Mucosa of stomach (tissue), 1 donor: ENCODE results near the gene ARHGAP12.
"Not testable (repeated sequence)": the region's sequence is repeated elsewhere in the genome, so short reads cannot be mapped to it uniquely, and the experiment has no call there.

Experiments used
- H3K27me3 ChIP-seq: one replicate; pipeline ENCODE4 v1.7.0; 2013; ENCODE audit warnings: mild to moderate bottlenecking, low read length; ENCODE audit not compliant: control insufficient read depth, insufficient read depth
- H3K36me3 ChIP-seq: one replicate; pipeline ENCODE4 v1.7.0; 2013; ENCODE audit warnings: low read length; ENCODE audit not compliant: control insufficient read depth, insufficient read depth
- H3K4me1 ChIP-seq: one replicate; pipeline ENCODE4 v1.7.0; 2013; ENCODE audit warnings: mild to moderate bottlenecking, low read length; ENCODE audit not compliant: control insufficient read depth, insufficient read depth
- H3K4me3 ChIP-seq: one replicate; pipeline ENCODE4 v1.7.0; 2013; ENCODE audit warnings: low read length
- H3K9ac ChIP-seq: one replicate; pipeline ENCODE4 v1.7.0; 2013; ENCODE audit warnings: mild to moderate bottlenecking, low read length, moderate library complexity
- H3K9me3 ChIP-seq: one replicate; pipeline ENCODE4 v1.7.0; 2013; ENCODE audit warnings: mild to moderate bottlenecking, low read length, moderate library complexity; ENCODE audit not compliant: control insufficient read depth
- donor health status: Pancreatic carcinoma.

Gene ARHGAP12, protein sequence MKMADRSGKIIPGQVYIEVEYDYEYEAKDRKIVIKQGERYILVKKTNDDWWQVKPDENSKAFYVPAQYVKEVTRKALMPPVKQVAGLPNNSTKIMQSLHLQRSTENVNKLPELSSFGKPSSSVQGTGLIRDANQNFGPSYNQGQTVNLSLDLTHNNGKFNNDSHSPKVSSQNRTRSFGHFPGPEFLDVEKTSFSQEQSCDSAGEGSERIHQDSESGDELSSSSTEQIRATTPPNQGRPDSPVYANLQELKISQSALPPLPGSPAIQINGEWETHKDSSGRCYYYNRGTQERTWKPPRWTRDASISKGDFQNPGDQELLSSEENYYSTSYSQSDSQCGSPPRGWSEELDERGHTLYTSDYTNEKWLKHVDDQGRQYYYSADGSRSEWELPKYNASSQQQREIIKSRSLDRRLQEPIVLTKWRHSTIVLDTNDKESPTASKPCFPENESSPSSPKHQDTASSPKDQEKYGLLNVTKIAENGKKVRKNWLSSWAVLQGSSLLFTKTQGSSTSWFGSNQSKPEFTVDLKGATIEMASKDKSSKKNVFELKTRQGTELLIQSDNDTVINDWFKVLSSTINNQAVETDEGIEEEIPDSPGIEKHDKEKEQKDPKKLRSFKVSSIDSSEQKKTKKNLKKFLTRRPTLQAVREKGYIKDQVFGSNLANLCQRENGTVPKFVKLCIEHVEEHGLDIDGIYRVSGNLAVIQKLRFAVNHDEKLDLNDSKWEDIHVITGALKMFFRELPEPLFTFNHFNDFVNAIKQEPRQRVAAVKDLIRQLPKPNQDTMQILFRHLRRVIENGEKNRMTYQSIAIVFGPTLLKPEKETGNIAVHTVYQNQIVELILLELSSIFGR

DNA sequence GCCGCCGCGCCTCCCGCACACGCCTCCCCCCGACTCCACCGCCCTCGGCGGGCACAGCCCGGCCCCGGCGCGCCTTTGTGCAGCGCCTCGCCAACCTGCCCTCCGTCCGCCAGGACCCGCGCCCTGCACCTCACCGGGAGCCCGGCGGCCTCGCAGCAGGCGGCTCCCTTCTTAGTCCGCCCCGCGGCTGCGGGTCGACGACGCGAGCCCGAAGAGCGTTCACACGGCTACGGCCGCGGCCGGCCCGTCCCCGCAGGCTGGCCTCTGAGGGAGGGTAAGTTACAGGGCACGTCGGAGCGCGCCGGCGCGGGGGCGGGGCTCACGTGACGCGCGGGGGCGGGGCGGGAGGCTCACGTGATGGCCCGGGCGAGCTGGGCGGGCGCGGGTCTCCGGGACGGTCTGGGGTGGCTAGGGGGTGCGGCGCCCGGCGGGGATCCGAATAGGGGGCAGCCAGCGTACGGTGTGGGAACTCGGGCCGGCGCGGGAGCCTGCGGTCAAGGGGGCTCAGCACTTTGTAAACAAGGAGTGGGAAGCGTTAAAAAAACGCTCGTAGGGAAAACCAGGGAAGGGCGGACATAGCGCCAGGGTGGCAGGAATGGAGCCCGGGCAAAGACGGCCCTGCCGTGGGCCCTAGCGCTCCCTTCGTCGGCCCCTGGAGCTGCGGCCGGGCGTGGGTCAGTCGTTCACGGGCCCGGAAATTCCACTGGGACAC is at the start of gene ARHGAP12:
Gene ARHGAP12 (minus strand): TSS at position 283 of the 712 bp plus-strand sequence. CDS start 19,976 bp downstream, outside the sequence.
- H3K4me3 ChIP-seq: peak within 1 kb of the TSS; percentile 71
- no peaks in the 10 kb centered on the region for H3K36me3 ChIP-seq
- no peaks in the 10 kb centered on the region for H3K27me3 ChIP-seq

DNA sequence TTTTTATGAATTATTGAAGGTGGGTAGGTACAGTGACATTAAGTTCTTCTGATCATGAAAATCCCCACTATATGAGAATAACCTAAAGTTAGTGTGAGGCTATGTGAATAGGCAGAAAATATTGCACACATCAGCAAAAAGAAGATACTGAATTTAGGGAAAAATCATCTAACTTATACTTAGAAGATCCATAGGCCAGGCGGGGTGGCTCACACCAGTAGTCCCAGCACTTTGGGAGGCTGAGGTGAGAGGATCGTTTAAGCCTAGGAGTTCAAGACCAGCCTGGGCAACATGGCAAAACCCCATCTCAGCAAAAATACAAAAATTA is 49.5 kb upstream of the ARHGAP12 start:
- Histone ChIP-seq H3K36me3 (no peaks in the 10 kb centered on the region), H3K4me3 (no peak overlapping the region), H3K27me3 (no peaks in the 10 kb centered on the region), H3K4me1 (peaks cover 9% of the 10 kb centered on the region), H3K9ac (no peak overlapping the region), H3K9me3 (no peaks in the 10 kb centered on the region)

More for the DNA sequence above, at the start of gene ARHGAP12:
- Histone ChIP-seq H3K9me3 (no peaks in the 10 kb centered on the region), H3K9ac (peak within 1 kb of the TSS; percentile 94), H3K4me1 (peaks cover 17% of the 10 kb centered on the region)

DNA sequence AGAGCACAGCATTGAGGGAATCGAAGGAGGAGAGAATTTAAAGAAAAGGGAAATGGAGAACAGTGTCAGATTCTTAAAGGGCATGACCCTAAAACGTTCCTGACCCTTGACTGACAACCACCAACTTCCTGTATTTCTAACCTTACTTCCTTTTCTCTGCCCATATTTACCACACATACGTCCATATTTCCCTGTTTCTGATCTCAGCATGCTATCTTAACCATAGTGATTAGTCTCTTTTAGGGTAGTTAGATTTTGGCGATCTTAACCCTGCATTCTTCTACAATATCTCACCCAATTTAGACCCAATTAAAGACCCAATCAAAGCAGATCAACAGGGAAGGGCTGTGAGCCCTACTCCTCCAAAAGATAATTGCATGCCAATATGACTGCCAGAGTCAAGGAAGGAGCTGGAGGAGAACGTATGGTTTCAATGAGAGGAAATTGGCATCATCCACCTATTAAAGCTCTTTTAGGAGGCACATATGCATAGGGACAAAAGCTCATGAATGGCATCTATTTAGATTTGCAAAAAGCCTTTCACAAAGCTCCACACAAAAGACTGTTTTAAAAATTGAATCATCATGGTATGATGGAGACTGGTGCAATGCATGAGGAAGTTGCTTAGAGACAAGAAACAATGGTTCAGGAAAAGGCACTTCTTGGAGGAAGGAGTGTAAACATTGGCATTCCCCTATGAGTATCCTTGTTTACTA is 49.0 kb upstream of the ARHGAP12 start:
- no peak overlapping the region for H3K4me3 ChIP-seq
- no peaks in the 10 kb centered on the region for H3K27me3 ChIP-seq
- H3K9ac ChIP-seq: no peak overlapping the region
- peaks cover 9% of the 10 kb centered on the region for H3K4me1 ChIP-seq
- H3K36me3 ChIP-seq: no peaks in the 10 kb centered on the region
- H3K9me3 ChIP-seq: no peaks in the 10 kb centered on the region

DNA sequence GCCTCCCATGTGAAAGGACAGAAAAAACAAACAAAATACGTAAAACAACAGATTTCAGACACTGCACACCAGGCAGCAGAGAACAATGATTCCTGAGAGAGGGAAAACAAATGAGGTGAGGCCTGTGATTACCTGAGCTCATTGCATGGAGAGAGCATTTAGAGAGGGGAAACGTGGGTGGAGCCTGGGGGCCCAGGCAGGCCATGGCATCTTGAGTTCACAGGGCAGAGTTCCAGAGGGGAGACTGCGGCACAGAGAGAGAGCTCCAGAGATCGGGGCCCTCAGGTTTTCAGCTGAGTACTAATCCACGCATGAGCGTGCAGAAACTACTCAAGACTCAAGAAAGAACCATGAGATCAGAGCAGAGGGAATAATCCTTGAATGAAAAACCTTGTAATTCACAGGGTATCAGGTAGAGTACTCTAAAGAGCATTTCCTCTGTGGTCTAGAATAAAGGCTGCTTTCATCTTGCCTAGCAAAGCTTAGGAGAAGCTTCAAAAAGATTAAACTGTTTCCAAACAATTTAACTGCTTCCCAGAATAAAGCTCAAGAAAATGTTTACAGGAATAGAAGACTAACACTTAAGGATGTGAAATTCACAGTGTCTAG is 46.6 kb upstream of the ARHGAP12 start:
- Histone ChIP-seq H3K9ac (no peak overlapping the region), H3K36me3 (no peaks in the 10 kb centered on the region), H3K4me1 (peaks cover 9% of the 10 kb centered on the region), H3K27me3 (no peaks in the 10 kb centered on the region), H3K4me3 (no peak overlapping the region), H3K9me3 (no peaks in the 10 kb centered on the region)

DNA sequence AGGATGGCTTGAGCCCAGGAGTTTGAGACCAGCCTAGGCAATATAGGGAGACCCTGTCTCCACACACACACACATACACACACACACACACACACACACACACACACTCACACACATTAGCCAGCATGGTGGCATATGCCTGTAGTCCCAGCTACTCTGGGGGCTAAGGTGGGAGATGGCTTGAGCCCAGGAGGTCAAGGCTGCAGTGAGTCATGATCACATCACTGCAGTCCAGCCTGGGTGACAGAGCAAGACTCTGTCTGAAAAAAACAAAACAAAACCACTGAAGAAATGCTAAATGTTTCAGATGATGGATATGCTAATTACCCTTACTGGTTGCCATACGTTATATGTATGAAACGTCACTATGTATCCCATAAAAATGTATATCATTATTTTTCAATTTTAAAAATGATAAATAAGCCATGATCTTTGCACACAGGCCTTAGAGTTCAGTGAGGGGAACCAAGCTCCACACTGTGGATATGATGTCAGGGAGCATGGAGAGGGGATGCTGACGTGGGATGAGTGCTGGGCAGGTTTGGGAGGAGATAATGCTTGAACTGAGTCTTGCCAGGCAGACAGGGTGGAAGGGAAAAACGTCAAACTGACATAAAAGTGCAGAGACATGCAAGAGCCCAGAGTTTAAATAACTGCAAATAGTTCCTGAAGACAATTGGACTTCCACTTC is 45.9 kb upstream of the ARHGAP12 start:
- no peaks in the 10 kb centered on the region for H3K9me3 ChIP-seq
- H3K4me3 ChIP-seq: no peak overlapping the region
- H3K27me3 ChIP-seq: no peaks in the 10 kb centered on the region
- peaks cover 9% of the 10 kb centered on the region for H3K4me1 ChIP-seq
- H3K36me3 ChIP-seq: no peaks in the 10 kb centered on the region
- no peak overlapping the region for H3K9ac ChIP-seq

DNA sequence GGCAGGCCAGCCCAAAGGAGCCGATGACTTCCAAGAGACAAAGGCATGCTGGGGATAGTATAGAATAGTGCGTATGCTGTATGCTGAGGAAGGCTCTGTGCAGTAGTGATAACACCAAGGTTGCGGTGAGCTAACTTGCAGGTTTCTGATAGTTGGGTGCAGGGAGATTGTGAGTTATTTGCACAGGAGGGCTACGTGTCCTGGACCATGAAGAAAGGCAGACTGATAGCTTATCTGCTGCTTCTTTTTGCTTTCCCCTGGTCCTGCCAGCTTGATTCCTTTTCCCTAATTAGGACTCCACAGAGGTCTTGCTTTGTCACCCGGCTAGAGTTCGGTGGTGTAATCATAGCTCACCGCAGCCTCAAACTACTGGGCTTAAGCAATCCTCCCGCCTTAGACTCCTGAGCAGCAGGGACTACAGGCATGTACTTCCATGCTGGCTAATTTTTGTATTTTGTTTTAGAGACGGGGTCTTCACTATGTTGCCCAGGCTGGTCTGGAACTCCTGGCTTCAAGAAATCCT is 43.9 kb upstream of the ARHGAP12 start:
- Histone ChIP-seq H3K4me1 (peaks cover 2% of the 10 kb centered on the region), H3K27me3 (no peaks in the 10 kb centered on the region), H3K9me3 (no peaks in the 10 kb centered on the region), H3K9ac (no peak overlapping the region), H3K36me3 (no peaks in the 10 kb centered on the region), H3K4me3 (no peak overlapping the region)

DNA sequence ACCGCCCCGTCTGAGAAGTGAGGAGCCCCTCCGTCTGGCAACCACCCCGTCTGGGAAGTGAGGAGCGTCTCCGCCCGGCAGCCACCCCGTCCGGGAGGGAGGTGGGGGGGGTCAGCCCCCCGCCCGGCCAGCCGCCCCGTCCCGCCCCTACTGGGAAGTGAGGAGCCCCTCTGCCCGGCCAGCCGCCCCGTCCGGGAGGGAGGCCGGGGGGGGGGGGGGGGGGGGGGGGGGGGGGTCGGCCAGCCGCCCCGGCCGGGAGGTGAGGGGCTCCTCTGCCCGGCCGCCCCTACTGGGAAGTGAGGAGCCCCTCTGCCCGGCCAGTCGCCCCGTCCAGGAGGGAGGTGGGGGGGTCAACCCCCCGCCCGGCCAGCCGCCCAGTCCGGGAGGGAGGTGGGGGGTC is 41.2 kb upstream of the ARHGAP12 start:
- H3K9ac ChIP-seq, H3K4me3 ChIP-seq, H3K4me1 ChIP-seq, H3K27me3 ChIP-seq, H3K9me3 ChIP-seq, H3K36me3 ChIP-seq: not testable (repeated sequence)

DNA sequence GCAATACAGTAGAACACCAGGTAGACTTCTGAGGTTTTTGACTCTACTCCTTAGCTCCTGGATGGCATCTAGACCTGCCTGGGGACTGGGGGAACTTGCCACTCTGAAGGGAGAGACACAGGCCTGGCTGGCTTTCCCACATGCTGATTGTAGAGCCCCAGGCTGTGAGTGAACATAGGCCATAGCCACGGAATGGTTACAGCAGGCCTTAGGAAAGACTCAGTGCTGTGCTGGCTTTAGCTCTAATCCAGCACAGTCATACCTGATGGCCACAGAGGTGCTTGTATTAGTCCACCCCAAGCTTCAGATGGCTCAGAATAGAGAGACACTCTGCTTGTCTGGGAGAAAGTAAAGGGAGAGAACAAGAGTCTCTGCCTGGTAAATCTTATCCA is 35.0 kb upstream of the ARHGAP12 start:
- Histone ChIP-seq H3K27me3 (no peaks in the 10 kb centered on the region), H3K9me3 (no peaks in the 10 kb centered on the region), H3K4me1 (no peaks in the 10 kb centered on the region), H3K36me3 (no peaks in the 10 kb centered on the region), H3K9ac (no peak overlapping the region), H3K4me3 (no peak overlapping the region)

DNA sequence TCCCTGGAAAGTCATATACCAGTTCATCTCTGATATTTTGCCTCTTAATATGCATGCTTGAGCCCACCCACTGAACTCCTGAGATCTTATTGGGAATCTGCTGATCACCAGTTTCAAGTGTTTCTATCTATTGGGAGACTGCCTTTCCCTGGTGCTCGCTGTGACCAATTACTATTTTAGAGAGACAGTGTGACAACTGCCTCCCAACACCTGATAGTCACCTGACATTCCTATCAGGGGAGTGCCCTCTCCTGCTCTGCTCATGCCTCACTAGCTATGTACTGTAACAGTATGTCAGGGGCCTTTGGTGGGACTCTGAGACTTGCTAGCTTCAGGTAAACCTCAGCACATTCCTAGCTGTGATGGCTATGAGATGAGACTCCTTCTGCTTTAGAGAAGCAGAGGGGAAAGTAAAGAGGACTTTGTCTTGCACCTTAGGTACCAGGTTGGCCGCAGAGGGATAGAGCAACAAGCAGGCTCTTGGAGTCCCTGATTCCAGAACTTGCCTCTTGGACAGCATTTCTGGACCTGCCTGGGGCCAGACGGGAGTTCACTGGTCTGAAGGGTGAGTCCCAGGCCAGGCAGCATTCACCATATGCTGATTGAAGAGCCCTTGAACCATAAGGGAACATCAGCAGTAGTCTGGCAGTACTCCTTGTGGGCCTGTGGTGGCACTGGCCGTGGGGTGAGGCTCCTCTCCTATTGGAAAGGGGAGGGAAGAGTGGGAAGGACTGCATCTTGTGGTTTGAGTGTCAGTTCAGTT is 34.4 kb upstream of the ARHGAP12 start:
- Histone ChIP-seq H3K4me1 (no peaks in the 10 kb centered on the region), H3K9me3 (no peaks in the 10 kb centered on the region), H3K4me3 (no peak overlapping the region), H3K9ac (no peak overlapping the region), H3K36me3 (no peaks in the 10 kb centered on the region), H3K27me3 (no peaks in the 10 kb centered on the region)

DNA sequence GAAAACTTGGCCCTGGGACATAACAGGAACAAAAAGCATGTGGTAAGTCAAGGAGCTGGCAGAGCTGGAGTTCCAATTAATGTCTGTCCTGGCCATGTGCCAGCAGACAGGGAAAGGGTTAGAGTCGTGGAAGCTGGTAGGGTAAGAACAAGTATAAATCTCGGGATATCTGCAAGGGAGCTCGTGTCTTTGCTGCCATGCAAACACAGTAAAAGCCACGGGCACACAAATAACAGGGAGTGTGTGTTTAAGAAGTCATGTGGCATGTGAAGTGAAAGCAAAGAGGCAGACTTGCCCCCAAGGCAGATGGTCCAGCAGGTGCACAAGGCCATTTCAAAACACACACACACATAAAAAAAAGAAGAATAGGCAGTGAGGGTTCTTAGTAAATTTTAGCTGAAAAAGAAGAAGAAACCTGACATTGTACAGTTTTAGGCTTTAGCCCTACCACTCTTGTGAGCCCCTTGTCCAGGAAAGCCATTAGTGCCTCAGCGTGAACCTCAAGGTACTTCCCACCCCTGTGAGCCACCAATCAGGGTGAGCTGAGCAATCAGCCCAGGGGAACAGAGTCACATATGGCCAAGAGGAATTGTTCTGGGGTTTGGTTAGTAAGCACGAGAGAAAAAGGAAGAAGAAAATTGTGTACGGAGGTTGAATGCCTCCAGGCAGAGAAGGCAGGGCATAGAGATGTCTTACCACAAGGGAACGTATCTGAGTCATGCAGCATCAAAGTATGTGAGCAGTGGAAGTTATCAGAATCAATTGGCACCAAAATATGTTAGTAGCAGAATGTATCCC is 32.8 kb upstream of the ARHGAP12 start:
- no peaks in the 10 kb centered on the region for H3K4me1 ChIP-seq
- H3K9me3 ChIP-seq: no peaks in the 10 kb centered on the region
- no peak overlapping the region for H3K9ac ChIP-seq
- H3K27me3 ChIP-seq: no peaks in the 10 kb centered on the region
- H3K36me3 ChIP-seq: no peaks in the 10 kb centered on the region
- no peak overlapping the region for H3K4me3 ChIP-seq
